Eye (tissue), 1 donor: ENCODE data around the gene GULP1.
"Not testable (repeated sequence)": the region's sequence is repeated elsewhere in the genome, so short reads cannot be mapped to it uniquely, and the experiment has no call there.

Experiments
- DNase-seq: peaks from one replicate; pipeline ENCODE4 v3.0.0-alpha.2; 2015

The GULP1 gene, protein sequence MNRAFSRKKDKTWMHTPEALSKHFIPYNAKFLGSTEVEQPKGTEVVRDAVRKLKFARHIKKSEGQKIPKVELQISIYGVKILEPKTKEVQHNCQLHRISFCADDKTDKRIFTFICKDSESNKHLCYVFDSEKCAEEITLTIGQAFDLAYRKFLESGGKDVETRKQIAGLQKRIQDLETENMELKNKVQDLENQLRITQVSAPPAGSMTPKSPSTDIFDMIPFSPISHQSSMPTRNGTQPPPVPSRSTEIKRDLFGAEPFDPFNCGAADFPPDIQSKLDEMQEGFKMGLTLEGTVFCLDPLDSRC

GRCh38 chr2:188291617-188292347, at the start of gene GULP1:
Gene GULP1, plus strand, starts transcription at chr2:188291874. Its CDS starts 185,829 bp downstream, at chr2:188477703.
- DNase-seq: peak; percentile 95

- DNase-seq: no peak
Observed at GRCh38 chr2:188243381-188243780, 48.3 kb upstream of the GULP1 start.

- no peak for DNase-seq
Observed at GRCh38 chr2:188244383-188244782, 47.3 kb upstream of the GULP1 start.

GRCh38 chr2:188245230-188245629, 46.4 kb upstream of the GULP1 start:
- no peak for DNase-seq

DNA sequence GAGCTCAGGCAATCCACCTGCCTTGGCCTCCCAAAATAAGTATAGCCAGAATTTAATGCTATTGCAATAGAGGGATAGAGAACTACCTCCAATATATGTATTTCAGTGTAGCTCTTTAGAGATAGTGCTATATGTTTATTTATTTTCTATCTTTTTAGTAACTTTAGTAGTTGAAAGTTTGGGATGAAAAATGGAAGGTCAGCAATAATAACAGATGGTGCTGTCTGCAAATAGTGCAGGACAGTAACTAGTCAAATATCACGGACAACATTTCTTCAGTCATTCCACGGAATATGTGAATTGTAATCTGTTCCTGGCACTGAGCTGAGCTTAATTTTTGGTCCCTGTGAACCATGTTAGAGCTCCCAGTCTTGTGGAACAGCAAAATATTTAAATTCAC, 43.2 kb upstream of the GULP1 start:
- no peak for DNase-seq

GRCh38 chr2:188251034-188251433, 40.6 kb upstream of the GULP1 start:
- DNase-seq: no peak

- DNase-seq: no peak
Observed at GRCh38 chr2:188256420-188256819, 35.3 kb upstream of the GULP1 start.

GRCh38 chr2:188265315-188265714, 26.4 kb upstream of the GULP1 start:
- DNase-seq: no peak

DNA sequence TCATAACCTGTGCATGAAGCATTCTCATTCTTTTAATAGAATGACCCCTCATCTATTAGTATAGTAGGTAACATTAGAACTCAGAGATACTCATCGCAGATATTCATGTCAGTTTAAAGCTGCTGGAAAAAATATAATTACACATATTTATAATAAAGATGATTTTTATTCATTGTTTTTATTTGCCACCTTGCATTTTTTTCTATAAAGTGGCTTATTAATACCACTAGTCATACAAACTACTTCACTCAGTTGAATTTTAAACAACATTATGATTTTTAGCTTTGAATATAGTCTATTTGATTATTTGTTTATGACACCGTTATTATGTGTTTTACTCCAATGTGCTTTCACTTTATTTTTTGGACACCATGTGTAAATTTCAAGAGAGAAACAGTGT, 23.9 kb upstream of the GULP1 start:
- no peak for DNase-seq

DNA sequence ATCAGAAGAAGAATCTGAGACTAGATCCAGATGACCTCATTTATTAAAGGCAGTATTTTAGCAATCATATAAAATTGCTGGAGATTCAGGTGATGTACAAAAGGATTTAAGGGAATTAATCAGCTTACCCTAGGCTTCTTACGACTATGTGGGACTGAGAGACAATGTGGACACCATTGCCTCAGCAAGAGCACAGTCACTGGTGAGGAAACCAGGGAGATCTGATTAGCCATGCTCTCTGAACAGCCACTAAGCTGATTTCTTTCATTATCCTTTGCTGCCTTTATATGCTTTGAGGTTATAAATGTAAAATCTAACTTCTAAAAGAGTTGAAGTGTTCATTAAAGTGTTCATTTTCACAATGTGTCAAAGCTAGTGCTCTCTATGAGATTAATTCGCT, 22.7 kb upstream of the GULP1 start:
- DNase-seq: no peak

DNA sequence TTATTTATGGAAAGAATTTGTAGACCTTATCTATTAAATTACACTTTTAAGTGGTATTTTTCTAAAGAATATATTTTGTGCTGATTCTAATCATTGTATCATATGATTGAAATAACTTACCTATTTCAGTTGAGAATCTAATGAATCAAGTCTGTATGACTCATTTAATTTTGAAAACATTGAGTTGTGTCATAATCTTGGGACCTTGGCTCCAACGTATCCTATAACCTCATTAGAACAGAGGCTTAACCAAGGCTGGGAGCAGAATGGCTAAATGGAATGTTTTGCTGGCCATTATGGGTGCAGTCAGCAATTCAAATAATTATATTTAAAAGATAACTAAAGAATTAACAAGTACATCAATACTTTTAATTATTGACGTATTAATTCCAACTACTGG, 19.6 kb upstream of the GULP1 start:
- DNase-seq: no peak

- no peak for DNase-seq
Observed at GRCh38 chr2:188274274-188274673, 17.4 kb upstream of the GULP1 start.

DNA sequence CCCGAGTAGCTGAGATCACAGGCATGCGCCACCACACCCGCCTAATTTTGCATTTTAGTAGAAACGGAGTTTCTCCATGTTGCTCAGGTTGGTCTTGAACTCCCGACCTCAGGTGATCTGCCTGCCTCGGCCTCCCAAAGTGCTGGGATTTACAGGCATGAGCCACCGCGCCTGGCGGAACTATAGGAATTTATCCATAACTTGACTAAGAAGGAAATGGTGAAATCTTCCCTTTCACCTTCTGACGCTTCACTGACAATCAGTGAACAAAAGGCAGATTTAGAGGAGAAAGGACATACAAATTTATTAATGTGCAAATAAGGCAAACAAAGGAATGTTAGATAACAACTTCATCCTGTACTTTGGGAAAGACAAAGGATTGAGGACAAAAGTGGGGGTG, 15.4 kb upstream of the GULP1 start:
- no peak for DNase-seq

DNA sequence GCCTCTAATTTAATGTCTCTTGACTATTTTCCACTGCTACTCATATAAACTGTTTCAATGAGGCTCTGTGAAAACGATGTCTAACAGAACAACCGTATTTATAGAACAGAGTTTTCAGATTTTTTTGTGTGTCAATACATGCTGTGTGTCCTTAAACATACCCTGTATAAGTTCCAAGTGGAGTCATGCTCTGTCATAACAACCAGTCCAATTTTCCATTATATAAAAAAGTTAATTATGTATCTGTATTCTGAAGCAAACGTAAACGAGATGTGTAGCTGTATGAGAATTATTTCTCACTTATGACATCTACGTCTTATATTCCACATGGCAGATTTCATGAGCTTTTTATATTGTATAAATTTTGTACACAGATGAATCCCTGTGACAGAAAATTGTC, 13.9 kb upstream of the GULP1 start:
- no peak for DNase-seq

DNA sequence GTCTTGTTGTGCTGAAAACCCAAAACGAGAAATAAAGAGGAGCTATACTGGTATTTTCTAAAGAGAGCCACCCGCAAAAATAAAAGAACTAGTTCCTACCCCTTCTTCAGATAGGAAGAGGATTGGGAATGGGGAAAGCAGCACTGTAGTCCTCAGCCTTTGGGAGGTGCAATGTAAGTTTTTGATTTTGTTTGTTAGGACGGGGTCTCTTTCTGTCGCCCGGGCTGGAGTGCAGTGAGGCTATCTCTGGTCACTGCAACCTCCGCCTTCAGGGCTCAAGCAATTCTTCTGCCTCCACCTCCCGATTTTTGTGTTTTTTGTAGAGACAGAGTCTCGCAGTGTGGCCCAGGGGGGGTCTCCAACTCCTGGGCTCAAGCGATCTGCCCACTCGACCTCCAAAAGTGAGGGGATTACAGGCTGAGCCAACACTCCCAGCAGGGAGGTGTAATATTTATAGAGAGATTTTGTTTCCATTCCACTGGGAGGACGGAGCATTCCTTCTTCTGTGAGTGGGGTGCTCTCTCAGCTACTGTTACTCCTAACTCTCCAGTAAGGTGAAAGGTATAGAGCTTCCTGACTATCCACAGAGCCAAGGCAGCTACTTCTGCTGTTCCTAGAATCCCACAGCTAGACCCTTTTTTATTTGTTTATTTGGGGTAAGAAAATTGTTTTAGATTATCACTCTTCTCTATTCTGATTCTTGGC, 13.1 kb upstream of the GULP1 start:
- DNase-seq: no peak

GRCh38 chr2:188279093-188279445, 12.6 kb upstream of the GULP1 start:
- DNase-seq: no peak

DNA sequence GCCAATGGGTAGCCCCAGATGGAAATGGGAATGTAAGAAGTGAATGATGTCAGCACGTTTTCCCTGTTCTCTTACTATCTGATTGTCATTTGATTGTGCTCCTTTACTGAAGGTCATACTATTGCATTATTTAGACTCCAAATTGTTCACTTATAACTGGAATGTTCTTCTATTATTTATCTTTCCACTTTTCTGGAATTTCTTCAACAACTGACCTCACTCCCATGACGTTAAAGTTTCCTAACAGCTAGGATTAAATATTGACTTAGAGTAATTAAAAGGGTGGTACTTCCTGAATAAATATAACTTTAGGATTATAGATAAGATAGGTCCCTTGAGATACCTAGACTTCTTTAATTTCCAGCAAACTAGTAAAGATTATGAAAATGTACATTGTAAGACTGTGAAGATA, 10.9 kb upstream of the GULP1 start:
- no peak for DNase-seq

DNA sequence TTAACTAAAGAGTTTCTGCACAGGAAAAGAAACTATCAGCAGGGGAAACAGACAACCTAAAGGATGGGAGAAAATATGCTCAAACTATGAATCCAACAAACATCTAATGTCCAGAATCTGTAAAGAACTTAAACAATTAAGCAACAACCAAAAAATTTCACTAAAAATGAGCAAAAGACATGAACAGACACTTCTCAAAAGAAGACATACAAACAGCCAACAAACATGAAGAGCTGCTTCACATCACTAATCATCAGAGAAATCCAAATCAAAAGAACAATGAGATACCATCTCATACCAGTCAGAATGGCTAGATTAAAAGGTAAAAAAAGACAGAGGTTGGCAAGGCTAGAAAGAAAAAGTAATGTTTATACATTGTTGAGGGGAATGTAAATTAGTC, 8.8 kb upstream of the GULP1 start:
- DNase-seq: no peak

DNA sequence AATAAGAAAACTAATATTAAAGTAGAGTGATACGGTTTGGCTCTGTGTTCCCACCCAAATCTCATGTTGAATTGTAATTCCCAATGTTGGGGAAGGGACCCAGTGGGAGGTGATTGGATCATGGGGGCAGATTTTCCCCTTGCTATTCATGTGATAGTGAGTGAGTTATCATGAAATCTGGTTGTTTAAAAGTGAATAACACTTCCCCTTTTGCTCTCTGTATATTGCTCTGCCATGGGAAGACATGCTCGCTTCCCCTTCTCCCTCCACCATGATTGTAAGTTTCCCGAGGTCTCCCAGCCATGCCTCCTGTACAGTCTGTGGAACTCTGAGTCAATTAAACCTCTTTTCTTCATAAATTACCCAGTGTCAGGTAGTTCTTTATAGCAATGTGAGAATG, 7.4 kb upstream of the GULP1 start:
- DNase-seq: not testable (repeated sequence)

GRCh38 chr2:188285049-188285448, 6.6 kb upstream of the GULP1 start:
- no peak for DNase-seq

GRCh38 chr2:188285774-188286173, 5.9 kb upstream of the GULP1 start:
- no peak for DNase-seq

DNA sequence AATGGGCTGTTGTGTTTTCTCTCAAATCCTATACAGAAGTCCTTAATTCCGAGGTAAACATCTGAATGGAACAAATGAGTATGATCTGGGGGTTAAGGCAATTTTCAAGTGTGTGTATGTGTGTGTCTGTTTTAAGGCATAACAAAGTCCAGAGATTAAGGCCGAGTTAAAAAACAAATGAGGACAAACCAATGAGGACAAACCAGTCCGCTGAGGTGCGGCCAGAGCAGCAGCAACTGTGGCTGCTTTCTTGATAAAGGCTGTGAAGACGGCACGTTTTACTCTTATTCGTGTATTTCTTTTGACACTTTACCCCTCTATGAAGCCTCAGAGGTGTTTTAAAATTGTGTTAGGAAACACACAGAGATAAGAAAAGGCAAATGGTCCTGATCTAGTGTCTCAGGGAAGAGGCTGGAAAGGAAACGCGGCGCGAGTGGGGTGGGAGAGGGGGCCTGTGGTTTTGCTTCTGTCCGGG, 495 bp upstream of the GULP1 start:
- DNase-seq: no peak

DNA sequence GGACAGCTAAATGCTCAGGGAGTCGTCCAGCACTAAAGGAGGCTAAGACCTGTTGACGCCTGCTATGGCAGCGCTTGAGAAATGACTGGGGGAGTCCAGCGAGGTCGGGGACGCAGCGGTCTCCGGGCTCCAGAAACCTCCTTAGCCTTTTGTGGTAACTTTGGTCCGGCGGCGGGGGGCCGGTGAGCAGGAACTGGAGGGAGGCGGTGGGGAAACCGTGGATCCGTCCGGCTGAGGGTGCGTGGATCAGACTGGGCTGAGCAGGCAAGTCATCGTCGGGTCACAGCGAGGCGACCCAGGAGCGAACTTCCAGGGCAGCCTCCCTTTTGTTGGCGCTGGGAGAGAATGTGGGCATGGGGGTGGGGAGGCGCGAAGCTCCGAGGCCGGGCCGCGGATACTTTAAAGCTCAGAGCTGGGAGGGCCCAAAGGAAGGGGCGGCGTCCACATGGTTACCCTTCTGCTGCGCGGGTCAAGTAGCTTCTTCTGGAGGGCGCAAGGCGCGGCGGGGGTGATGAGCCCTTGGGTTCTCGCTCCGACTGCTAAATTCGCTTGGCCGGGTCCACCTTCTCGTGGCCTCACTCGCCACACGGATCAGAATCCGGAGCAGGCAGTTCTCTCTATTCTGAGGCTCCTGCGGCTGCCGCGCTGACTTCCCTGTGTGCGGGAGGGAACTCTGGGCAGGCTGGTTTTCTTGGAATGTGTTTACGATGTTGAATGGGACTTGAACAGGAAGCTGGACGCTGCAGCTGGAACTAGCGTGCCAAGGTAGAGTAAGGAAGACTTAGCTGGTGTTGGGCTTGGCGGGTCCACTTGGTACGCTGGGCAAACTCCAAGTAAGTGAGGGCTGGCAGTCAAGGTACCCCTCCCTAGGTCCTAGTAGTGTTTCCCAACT, 920 bp downstream of the GULP1 start:
- DNase-seq: peak; percentile 91
